ENCODE measurements around the gene AREG. TPM values are rescaled to one million over a fixed set of nuclear protein-coding genes. Genes with fewer than 3 reads are reported as not detected.

AREG gene
- total RNA-seq, 1 experiment from 2014 or later = 0.54 TPM

- Histone ChIP-seq H3K27me3 (ENCODE audit: control insufficient read depth, insufficient read depth, low read length) (no peaks in the 10 kb centered on the region), H3K4me3 (ENCODE audit: low read depth in 2 of 2, low read length in 2 of 2) (no peak overlapping the region), H3K9me3 (ENCODE audit: control insufficient read depth, insufficient read depth, low read depth, low read length) (no peaks in the 10 kb centered on the region), H3K27ac (ENCODE audit: low read length) (no peak overlapping the region), H3K4me1 (ENCODE audit: control insufficient read depth, insufficient read depth, low read length) (no peaks in the 10 kb centered on the region), H3K36me3 (ENCODE audit: control insufficient read depth, insufficient read depth, low read length) (no peaks in the 10 kb centered on the region)
- DNase-seq (ENCODE audit: low read depth, low spot score) = no peak
- intact Hi-C loops (cut with micrococcal nuclease; ENCODE audit: unreplicated experiment) = no loop called here
- in situ Hi-C loops (cut with HindIII; ENCODE audit: low pct_unique_long_range_greater_than_20kb, low sequenced_read_pairs) = no loop called here
- ChIA-PET POLR2A (no interaction called here), CTCF (no interaction called here)
- TF ChIP-seq TCF7L2 (IDR thresholded peaks at IDR 0.05; ENCODE audit: low read depth, low read length) = no peak
- no peak for TF ChIP-seq POLR2AphosphoS5 (IDR thresholded peaks at IDR 0.05; ENCODE audit: low read depth, low read length)
- no peak for TF ChIP-seq REST (IDR thresholded peaks at IDR 0.05; ENCODE audit: insufficient read depth in 1 of 2, low read depth in 2 of 2, low read length in 1 of 2)
- TF ChIP-seq SIN3A (IDR thresholded peaks at IDR 0.05; ENCODE audit: borderline replicate concordance, insufficient read depth, low read depth, low read length) = no peak
- no peak for TF ChIP-seq CTCF (IDR thresholded peaks at IDR 0.05)
- no TSS peak for BruUV-seq (replicated peaks)
- ATAC-seq = no peak
Measured at GRCh38 chr4:74410272-74410671, 34.7 kb upstream of the AREG start.

GRCh38 chr4:74412225-74412624 is 32.7 kb upstream of the AREG start:
- CTCF ChIA-PET = no interaction called here
- Histone ChIP-seq H3K4me1 (ENCODE audit: control insufficient read depth, insufficient read depth, low read length) (no peaks in the 10 kb centered on the region), H3K9me3 (ENCODE audit: control insufficient read depth, insufficient read depth, low read depth, low read length) (no peaks in the 10 kb centered on the region), H3K27me3 (ENCODE audit: control insufficient read depth, insufficient read depth, low read length) (no peaks in the 10 kb centered on the region), H3K27ac (ENCODE audit: low read length) (no peak overlapping the region), H3K4me3 (ENCODE audit: low read depth in 2 of 2, low read length in 2 of 2) (no peak overlapping the region), H3K36me3 (ENCODE audit: control insufficient read depth, insufficient read depth, low read length) (no peaks in the 10 kb centered on the region)
- no peak for DNase-seq (ENCODE audit: low read depth, low spot score)
- TF ChIP-seq POLR2AphosphoS5 (IDR thresholded peaks at IDR 0.05; ENCODE audit: low read depth, low read length) (no peak), SIN3A (IDR thresholded peaks at IDR 0.05; ENCODE audit: borderline replicate concordance, insufficient read depth, low read depth, low read length) (no peak), REST (IDR thresholded peaks at IDR 0.05; ENCODE audit: insufficient read depth in 1 of 2, low read depth in 2 of 2, low read length in 1 of 2) (no peak), CTCF (IDR thresholded peaks at IDR 0.05) (no peak), TCF7L2 (IDR thresholded peaks at IDR 0.05; ENCODE audit: low read depth, low read length) (no peak)
- intact Hi-C loops (cut with micrococcal nuclease; ENCODE audit: unreplicated experiment) (no loop called here), in situ Hi-C loops (cut with HindIII; ENCODE audit: low pct_unique_long_range_greater_than_20kb, low sequenced_read_pairs) (no loop called here)
- no TSS peak for BruUV-seq (replicated peaks)
- ATAC-seq = no peak
- POLR2A ChIA-PET = no interaction called here

All from Panc1 (cell line).